ENCODE measurements around the gene RER1.

The RER1 gene

DNA sequence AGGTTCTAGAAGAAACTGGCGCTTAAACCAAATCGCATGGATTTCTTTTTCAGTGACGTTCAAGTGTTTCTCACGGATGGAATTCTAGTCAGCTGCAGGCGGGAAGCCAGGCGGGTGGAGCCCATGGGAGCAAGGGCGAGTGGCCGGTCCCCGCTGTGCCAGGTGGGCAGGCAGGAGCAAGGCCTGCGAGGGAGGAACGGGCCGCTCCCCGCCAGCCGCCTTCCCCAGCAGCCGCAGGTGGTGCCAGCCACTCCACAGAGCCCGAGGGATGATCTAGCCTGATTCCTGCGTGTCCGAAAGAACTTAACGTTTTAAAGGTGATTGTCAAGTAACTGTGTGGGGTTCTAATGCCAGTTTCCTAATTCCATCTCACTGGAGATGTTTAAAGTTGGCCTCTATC is 11.6 kb downstream of the RER1 start:
- TF ChIP-seq, protein P1, sequence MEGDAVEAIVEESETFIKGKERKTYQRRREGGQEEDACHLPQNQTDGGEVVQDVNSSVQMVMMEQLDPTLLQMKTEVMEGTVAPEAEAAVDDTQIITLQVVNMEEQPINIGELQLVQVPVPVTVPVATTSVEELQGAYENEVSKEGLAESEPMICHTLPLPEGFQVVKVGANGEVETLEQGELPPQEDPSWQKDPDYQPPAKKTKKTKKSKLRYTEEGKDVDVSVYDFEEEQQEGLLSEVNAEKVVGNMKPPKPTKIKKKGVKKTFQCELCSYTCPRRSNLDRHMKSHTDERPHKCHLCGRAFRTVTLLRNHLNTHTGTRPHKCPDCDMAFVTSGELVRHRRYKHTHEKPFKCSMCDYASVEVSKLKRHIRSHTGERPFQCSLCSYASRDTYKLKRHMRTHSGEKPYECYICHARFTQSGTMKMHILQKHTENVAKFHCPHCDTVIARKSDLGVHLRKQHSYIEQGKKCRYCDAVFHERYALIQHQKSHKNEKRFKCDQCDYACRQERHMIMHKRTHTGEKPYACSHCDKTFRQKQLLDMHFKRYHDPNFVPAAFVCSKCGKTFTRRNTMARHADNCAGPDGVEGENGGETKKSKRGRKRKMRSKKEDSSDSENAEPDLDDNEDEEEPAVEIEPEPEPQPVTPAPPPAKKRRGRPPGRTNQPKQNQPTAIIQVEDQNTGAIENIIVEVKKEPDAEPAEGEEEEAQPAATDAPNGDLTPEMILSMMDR (IDR thresholded peaks at IDR 0.05; ENCODE audit: borderline replicate concordance, extremely low read depth, low read length, poor library complexity, severe bottlenecking) = no peak
- no peak for TF ChIP-seq EZH2 (IDR thresholded peaks at IDR 0.05; ENCODE audit: borderline replicate concordance, low read depth, low read length, severe bottlenecking)
- no peak overlapping the region for H3K4me2 ChIP-seq (ENCODE audit: insufficient read depth, low read length)
- H3K4me1 ChIP-seq (ENCODE audit: insufficient read depth, low read length) = no peaks in the 10 kb centered on the region
- no peak overlapping the region for H3K27ac ChIP-seq (ENCODE audit: low read length)
- H3K9ac ChIP-seq (ENCODE audit: low read depth, low read length) = no peak overlapping the region
- H2AFZ ChIP-seq (ENCODE audit: low read depth, low read length) = no peak overlapping the region
- ATAC-seq (ENCODE audit: insufficient read depth, low read depth) (no peak), DNase-seq (no peak)
- no peaks in the 10 kb centered on the region for H3K9me3 ChIP-seq (ENCODE audit: insufficient read depth, low read length, severe bottlenecking)
- H3K36me3 ChIP-seq (ENCODE audit: insufficient read depth, low read length) = peaks cover 87% of the 10 kb centered on the region
- H4K20me1 ChIP-seq (ENCODE audit: insufficient read depth, low read length) = peaks cover 49% of the 10 kb centered on the region
- H3K27me3 ChIP-seq (ENCODE audit: insufficient read depth, low read length, poor library complexity) = no peaks in the 10 kb centered on the region
- H3K4me3 ChIP-seq (ENCODE audit: low read depth in 1 of 2, low read length in 2 of 2) = no peak overlapping the region
- H3K79me2 ChIP-seq (ENCODE audit: insufficient read depth, low read length) = peaks cover 3% of the 10 kb centered on the region; the same call in 1 of the 2 replicates

DNA sequence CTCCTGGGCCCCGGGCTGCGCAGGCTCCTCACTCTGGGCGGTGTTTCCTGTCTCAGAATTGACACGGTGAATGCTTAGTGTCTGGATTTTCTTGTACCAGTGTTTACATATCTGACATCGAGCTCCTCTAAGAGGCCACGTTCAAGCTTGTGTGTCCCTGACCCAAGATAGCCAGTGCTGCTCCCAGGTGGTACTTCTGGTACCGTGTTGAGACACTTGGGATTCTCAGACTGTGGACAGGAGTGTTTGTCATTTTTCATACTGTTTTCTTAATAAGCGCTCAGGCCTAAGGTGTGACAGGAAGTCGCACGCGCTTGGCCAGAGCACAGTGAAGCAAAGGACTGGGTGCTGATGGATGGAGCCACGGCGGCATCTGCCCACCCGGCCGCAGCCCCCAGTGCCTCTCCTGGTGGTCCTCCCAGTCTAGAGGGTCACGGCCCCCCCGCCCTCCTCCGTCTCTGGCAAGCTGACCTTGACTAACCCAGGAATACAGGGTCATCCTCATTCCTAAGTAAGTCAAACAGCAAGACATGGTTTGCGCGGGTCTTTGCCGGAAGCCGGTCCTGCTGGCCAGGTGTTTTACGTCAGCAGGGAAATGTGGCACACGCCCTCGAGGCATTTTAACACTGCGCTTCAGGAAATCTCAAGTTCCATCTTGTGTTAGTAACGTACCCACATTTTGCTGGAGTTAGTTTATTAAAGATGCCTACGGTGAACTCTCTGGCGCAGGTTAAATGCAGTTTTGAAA is 12.7 kb downstream of the RER1 start:
- no peak for DNase-seq
- Histone ChIP-seq H3K36me3 (ENCODE audit: insufficient read depth, low read length) (peaks cover 90% of the 10 kb centered on the region), H3K9ac (ENCODE audit: low read depth, low read length) (no peak overlapping the region), H3K4me2 (ENCODE audit: insufficient read depth, low read length) (no peak overlapping the region), H3K79me2 (ENCODE audit: insufficient read depth, low read length) (peaks cover 3% of the 10 kb centered on the region; the same call in 1 of the 2 replicates), H3K27me3 (ENCODE audit: insufficient read depth, low read length, poor library complexity) (no peaks in the 10 kb centered on the region), H3K4me3 (ENCODE audit: low read depth in 1 of 2, low read length in 2 of 2) (no peak overlapping the region), H3K4me1 (ENCODE audit: insufficient read depth, low read length) (no peaks in the 10 kb centered on the region), H3K9me3 (ENCODE audit: insufficient read depth, low read length, severe bottlenecking) (no peaks in the 10 kb centered on the region), H4K20me1 (ENCODE audit: insufficient read depth, low read length) (peaks cover 49% of the 10 kb centered on the region), H2AFZ (ENCODE audit: low read depth, low read length) (no peak overlapping the region), H3K27ac (ENCODE audit: low read length) (no peak overlapping the region)
- TF ChIP-seq, protein P1 (IDR thresholded peaks at IDR 0.05; ENCODE audit: borderline replicate concordance, extremely low read depth, low read length, poor library complexity, severe bottlenecking) = no peak
- no peak for TF ChIP-seq EZH2 (IDR thresholded peaks at IDR 0.05; ENCODE audit: borderline replicate concordance, low read depth, low read length, severe bottlenecking)
- ATAC-seq (ENCODE audit: insufficient read depth, low read depth) = no peak

GRCh38 chr1:2404890-2405511 is 13.4 kb downstream of the RER1 start:
- no peak overlapping the region for H3K9ac ChIP-seq (ENCODE audit: low read depth, low read length)
- H3K36me3 ChIP-seq (ENCODE audit: insufficient read depth, low read length) = peaks cover 85% of the 10 kb centered on the region
- no peak overlapping the region for H3K4me2 ChIP-seq (ENCODE audit: insufficient read depth, low read length)
- no peak overlapping the region for H3K4me3 ChIP-seq (ENCODE audit: low read depth in 1 of 2, low read length in 2 of 2)
- ATAC-seq (ENCODE audit: insufficient read depth, low read depth) = no peak
- peaks cover 1% of the 10 kb centered on the region; the same call in 1 of the 2 replicates for H3K79me2 ChIP-seq (ENCODE audit: insufficient read depth, low read length)
- H3K27me3 ChIP-seq (ENCODE audit: insufficient read depth, low read length, poor library complexity) = no peaks in the 10 kb centered on the region
- no peak for TF ChIP-seq EZH2 (IDR thresholded peaks at IDR 0.05; ENCODE audit: borderline replicate concordance, low read depth, low read length, severe bottlenecking)
- TF ChIP-seq, protein P1 (IDR thresholded peaks at IDR 0.05; ENCODE audit: borderline replicate concordance, extremely low read depth, low read length, poor library complexity, severe bottlenecking) = no peak
- no peak overlapping the region for H3K27ac ChIP-seq (ENCODE audit: low read length)
- H2AFZ ChIP-seq (ENCODE audit: low read depth, low read length) = no peak overlapping the region
- H3K4me1 ChIP-seq (ENCODE audit: insufficient read depth, low read length) = no peaks in the 10 kb centered on the region
- no peak for DNase-seq
- no peaks in the 10 kb centered on the region for H3K9me3 ChIP-seq (ENCODE audit: insufficient read depth, low read length, severe bottlenecking)
- H4K20me1 ChIP-seq (ENCODE audit: insufficient read depth, low read length) = peaks cover 42% of the 10 kb centered on the region
